NCI-H2107 (cell line): ENCODE measurements around the gene CLPSL2.
"Not testable (repeated sequence)": the region's sequence is repeated elsewhere in the genome, so short reads cannot be mapped to it uniquely, and the experiment has no call there.

Experiments used
- DNase-seq: peaks from one replicate; lab custom pipeline; 2025; lab: John Stamatoyannopoulos, UW

CLPSL2 gene, protein sequence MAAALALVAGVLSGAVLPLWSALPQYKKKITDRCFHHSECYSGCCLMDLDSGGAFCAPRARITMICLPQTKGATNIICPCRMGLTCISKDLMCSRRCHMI

DNA sequence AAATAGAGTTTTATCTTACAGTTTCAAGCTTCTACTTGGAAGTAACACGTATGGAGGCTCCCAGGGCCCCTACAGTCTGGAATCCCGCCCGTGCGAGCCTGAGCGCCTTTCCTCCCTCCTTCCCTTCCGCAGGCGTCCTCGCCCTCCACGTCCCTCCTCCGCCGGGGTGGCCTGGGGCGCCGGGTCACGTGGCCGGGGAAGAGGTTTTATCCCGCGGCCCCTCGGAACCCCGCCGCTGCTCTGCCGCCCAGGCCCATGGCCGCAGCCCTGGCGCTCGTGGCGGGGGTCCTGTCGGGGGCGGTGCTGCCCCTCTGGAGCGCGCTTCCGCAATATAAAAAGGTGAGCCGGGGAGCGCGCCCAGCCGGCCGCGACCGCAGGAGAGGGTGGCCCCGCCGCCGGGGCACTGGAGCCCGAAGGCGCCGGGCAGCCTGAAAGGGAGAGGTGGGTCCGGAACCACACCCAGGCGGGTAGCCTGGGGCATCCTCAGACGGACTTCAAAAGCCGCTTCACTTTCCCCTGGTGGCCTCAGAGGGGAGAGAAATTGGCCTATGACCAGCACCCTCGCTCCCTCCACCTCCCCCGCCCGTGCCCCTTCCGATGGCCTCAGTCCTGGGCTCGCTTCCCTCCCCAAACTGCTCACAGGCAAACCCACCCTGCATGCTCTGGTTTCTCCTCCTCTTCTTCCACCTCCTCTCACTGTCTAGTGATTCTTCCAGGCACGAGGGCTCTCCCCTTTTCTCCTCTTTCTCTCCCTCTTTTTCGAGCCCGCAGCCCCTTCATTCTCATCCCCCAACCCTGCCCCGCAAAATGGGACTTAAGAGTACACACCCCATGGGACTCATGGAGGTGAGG is at the start of gene CLPSL2:
Gene CLPSL2 (plus strand): TSS at position 235 of the 852 bp plus-strand sequence. CDS start 21 bp downstream, at position 256.
- no peak for DNase-seq

DNA sequence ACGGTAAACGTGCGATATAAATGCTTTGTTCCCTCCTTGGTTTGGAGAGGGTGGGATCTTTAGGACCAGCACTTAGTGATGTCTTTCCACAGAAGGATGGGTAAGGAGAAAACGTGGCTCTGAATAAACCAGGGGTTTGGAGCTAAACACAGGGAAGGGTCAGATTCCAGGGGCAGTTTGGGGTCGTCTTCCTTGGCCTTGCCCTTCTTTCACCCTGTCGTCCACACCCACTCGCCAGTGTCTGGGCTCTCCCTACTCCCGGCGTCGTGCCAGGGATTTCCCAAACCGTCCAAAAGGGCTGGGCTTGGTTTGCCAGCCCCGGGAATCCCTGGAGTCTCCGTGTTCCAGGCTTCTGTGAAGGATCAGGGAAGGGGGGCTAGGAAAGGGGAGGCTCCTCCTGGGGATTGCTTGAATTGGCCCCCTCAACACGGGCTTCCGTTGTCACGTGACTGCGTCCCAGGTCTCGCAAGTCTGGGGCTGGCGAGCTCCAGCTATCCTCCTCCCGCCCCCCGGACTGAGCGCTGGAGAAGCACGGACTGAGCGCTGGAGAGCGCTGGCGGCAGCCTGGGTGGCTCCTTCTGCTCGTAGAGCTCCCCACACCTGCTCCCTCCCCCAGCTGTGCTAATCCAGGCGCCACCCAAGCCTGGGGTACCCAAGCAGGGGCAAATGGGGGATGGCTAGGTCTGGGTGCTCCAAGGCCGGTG is 49.0 kb upstream of the CLPSL2 start:
- DNase-seq: no peak

DNA sequence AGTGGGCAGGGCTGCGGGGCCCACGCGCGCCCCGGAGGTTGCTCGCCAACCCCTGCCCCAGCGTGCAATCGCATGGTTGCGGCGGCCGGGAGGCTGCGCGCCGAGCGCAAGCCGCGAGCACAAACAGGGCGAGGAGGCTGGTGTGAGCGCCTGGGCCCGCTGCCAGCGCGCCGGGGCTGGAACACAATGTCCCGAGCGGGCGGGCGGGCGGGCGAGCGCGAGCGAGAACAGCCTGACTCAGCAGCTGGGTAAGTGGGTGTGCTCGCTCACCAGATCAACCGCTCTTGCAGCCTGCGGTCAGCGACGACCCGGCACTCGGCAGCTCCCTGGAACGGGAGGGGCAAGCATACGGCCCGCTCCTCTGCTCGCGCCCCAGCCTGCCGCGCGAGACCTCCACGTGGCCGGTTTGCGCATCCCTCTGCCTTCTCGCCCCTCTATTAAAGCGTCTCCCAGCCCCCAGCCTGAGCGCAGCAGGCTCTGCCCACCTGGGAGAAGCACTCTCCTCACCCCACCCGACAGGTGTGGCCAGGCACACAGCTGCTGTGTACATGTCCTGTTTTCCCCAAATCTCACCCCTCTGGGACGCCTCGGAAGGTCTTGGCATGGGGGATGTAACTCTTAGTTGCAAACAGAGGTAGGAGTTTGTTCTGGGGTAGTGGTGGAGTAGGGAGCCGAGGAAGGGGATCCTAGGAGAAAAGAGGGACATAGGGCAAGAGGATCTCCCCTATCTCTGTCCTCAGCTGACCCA is 48.3 kb upstream of the CLPSL2 start:
- peak; percentile 35 for DNase-seq

DNA sequence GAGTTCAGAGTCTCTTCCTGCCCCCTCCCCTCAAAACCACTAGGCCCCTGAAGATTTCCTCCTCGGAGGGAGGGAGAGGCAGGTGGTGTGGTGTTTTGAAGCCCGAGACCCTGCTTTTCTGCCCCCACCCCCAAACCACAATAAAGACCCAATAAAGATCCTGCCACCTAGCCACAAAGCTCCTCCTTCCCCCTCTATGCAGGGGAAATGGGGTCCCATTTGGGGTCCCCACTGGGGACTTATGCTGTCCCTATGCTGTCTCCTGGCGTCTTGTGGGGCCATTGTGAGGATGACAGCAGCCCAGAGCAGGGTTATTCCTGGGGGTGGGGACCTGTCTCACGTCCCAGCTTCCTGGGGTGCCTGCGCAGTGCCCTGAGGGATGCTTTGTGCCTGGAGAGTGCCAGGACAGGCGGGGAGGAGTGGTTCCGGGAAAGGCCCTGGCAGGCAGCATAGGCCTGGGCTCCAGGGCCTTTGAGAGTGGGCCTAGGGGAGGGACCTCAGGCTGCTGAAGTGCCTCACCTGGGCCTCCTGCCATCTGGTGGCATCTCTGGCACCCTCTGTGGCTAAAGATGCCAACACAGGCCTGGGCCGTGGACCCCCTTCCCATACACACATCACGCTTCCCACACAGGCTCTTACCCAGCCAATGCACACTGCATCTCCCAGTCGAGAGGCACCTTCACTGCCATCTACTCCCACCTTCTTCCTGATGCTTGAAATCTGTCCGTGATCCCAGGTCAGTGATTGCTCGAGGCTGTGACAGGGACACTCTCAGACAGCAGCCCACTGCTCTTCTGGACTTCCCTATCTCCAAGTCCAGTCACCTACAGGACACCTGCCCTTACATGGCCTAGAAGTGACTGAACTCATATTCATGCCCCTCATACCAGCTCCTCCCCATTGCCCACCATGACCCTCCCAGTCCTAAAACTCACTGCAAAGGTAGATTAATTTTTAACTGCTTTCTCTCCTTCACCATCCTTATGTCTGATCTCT is 47.4 kb upstream of the CLPSL2 start:
- no peak for DNase-seq

DNA sequence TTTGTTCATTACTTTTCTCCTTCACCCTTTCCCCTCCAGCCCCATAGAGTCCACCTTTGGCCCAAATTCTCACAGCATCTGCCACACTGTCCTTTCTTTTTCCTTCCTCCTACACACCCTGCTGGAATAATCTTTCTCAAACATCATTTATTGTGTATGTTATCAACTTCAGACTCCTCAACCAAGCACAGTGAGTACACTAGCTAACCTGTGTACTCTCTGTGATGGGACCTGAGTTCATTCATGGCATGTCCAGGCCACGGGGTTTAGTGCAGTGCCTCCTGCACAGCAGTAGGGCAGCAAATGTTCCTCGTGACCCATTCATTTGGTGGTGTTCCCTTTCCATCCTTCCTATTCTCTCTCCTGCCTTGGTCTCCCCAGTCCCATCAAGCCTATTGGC is 46.7 kb upstream of the CLPSL2 start:
- no peak for DNase-seq

DNA sequence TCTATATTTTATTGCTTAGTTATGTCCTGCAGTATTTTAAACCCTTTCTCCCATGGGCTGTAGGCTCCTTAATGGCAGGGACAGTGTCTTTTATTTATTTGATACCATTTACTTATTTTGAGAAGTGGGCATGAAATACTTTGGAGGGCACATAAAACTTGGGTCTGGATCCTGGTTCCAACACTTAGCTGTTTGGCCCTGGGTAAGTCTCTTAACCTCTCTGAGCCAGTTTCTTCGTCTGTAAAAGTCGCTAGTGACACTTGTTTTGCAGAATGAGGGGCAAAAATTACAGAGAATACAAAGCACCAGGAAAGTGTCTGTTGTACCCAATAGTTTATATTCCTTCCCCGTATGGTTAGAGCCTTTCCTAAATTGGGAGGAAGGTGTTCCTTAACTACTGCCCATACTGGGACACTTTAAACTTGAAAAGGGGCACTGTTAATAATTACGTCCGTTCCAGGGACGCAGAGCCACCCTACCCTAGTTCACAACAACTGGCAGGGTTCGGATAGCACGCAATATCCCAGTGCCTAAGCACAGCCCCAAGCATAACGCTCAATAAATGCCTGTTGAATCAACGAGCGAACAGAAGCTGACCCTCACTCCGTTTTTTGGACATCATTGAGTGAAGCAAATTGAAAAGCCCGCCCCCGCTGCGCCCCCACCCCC is 45.5 kb upstream of the CLPSL2 start:
- no peak for DNase-seq

DNA sequence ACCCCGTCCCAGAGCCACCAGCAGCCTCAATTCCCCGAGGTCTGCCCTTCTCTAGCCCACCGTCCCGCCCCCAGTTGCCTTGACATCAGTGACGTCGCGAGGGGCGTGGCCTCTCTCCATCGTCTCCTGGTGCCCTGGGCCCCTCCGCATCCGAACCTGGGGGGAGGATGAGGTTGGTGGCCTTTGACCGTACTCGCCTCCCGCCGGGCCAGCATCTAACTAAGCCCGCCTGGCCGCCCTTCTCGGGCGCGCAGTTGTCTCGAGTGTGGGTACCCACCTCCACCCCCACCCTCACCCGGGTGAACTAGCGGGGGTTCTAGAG is 45.0 kb upstream of the CLPSL2 start:
- DNase-seq: peak; percentile 19

DNA sequence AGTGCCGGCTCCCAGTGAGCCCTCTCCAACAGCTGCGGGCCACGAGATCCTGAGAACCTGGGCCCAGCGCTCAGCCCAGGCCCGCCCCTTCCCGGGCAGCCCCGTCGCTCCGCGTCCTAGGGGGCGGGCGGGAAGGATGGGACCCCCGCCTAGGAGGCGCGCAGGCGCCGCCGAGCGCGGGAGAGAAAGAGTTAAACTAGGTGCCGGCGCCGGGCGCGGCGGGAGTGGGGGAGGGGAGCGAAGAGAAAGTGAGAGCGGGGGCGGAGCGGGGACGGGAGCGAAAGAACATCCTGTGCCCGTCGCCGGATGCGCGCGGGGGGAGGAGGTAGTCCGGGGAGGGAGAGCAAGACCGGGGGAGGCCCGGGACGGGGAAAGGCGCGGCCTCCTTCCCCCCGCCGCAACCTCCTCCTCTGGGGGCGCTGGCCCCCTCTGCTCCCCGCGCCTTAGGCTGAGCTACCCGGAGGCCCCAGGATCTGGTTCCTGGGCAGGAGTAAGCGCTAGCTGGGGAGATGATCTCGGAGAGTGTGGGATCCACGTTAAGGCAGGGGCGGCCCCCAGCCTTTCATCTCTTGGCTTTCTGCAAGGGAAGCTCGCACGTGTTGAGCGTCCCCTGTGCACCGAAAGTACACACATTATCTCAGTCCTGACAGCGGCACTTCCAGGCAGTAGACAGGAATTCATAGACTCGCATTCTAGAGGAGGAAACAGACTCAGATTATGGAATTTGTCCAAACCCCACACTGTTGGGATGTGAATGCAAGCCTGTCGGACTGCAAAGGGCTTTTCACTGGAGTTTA is 44.5 kb upstream of the CLPSL2 start:
- no peak for DNase-seq

DNA sequence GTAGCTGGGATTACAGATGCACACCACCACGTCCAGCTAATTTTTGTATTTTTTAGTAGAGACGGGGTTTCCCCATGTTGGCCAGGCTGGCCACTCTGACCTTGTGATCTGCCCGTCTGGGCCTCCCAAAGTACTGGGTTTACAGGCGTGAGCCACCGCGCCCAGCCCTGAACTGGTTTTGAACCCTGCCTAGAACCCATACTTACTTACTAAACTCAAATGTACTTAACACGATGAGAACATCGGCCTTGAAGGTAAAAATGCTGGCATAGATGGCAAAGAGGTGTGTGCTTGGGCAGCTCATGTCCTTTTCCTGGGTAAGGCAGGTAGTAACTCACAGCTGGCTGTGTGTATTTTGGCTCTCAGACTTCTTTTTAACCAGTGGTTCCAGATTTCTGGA is 42.8 kb upstream of the CLPSL2 start:
- DNase-seq: no peak

DNA sequence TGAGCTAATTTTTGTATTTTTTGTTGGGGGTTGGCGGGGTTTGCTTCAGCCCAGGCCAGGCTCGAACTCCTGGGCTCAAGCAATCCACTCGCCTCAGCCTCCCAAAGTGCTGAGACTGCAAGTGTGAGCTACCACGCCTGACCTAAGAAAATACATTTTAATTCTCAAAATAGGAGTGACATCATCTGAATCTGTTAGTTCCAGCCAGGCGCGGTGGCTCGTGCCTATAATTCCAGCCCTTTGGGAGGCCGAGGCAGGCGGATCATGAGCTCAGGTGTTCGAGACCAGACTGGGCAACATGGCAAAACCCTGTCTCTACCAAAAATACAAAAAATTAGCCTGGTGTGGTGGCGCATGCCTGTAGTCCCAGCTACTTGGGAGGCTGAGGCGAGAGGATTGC is 42.1 kb upstream of the CLPSL2 start:
- DNase-seq: not testable (repeated sequence)

DNA sequence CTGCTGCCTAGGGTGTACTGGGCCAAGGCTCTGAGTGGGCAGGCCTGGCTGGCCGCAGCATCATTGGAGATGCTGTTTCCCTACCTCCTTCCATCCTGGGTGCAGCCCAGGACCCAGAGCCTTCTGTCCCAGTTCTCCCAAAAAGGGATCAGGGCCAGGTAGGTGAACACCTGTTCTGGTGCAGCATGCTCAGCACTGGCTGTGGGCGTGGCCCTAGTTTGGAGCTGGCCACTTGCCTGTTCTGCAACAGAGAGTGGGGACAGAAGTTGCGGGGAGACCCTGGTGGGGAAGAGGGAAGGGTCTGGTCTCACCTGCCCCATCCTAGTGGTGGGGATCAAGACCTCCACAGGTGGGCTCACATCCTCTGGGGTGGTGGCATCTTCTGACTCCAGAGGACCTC is 40.9 kb upstream of the CLPSL2 start:
- no peak for DNase-seq

DNA sequence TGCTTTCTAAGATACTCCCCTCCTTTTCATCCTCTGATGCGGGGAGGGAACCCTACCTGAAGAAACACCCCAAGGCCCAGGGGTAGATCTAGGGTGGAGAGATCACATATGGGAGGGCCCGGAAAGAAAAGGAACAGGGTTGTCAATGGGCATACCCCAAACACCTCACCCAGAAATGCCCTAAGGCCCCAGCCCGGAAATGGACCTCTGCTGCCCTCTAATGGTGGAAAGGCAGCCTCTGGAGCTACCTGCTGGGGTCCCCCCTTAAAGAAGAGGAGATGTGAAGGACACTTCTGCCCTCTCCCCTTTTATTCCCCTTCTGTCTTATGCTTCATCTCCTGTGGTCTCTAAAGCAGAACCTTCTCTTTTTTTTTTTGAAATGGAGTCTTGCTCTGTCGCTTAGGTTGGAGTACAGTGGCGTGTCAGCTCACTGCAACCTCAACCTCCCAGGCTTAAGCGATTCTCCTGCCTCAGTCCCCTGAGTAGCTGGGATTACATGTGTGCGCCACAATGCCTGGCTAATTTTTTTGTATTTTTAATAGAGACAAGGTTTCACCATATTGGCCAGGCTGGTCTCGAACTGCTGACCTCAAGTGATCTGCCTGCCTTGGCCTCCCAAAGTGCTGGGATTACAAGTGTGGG is 40.0 kb upstream of the CLPSL2 start:
- no peak for DNase-seq

DNA sequence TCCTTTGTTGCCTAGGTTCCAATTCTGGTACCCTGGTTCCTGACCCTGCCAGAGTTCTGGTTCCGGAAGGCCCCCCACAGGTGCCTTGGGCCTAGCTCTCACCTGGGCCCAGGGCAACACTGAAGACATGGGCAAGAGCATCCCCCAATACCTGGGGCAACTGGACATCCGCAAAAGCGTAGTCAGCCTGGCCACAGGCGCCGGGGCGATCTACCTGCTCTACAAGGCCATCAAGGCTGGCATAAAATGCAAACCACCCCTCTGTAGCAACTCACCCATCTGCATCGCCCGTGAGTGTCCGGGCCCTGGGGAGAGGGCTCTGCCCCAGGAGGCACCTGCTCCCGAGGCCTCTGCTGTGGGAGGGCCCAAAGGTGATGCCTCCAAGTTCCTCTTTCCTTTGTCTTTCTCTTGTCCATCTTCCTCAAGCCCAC is 39.4 kb upstream of the CLPSL2 start, which contains the start of gene ARMC12:
Gene ARMC12 (plus strand): TSS at position 51 of the 431 bp plus-strand sequence. CDS start 77 bp downstream, at position 128.
- DNase-seq: no peak

DNA sequence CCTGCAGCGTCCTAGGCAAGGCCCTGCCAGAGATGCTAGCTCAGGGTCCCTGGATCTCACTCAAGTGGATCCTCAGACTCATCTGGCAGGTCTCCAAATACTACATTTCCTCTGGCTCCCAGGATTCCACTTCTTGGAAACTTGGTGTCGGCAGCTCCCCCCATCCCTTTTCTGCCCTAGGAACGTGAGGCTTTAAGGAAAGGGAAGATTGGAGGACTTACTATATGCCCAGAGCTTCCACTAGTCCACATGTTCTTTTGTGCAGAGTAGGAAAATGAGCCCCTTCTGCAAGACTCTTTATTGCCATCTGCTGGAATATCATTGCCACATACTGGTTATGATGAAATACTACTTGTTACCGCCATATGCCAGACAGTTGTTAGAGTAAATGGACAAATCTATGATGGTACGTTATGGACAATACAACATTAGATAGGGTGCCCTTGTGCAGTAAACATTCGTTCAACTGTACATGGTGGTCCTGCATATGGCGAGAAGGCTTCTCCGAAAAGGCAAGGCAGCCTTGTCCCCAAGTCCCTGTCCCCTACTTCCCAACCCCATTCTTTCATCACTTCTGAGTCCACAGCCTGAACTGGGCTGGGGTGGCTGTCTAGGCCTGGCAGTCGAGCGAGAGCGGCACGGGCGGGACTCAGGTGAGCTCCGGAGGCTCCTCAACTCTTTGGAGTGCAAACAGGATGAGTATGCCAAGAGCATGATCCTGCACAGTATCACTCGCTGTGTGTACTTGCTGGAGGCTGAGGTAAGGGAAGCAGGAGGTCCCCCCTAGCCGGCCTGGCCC is 38.8 kb upstream of the CLPSL2 start:
- peak; percentile 27 for DNase-seq

DNA sequence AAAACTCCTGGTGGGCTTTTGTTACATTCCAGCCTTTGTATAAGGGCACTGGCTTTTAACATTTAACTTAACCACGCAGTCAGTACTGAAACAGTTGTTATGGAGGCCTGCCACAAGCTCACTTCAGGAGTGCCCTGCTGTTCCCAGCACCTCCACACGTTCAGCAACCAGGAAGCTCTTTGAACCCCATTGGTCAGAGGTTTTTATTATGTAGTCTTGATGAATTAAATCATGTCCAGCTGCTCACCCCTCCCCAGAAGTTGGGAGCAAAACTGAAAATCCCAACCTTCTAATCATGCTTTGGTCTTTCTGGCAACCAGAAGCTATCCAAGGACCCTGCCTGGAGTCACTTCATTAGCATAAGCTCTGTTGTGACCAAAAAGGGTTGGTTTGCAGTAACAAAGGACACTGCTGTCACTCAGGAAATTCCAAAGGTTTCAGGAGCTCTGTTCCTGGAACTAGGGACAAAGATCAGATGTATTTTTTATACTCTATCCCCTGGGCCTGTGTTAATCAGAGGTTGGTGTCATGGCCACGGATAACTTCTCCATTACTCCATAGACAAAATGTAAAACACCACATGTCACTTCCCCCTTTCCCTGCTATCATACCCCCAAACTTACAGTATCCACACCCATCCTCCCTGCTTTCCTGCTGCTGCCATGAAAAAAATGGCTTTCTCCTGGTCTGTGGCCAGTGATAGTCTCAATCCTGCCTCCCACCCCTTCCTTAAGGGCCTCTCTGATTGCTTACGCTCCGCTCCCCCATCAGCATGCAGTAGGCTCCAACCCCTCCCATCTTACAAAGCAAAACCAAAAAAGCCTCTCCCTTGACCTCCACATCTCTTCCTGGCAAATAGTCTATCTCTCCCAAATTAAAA is 36.5 kb upstream of the CLPSL2 start:
- DNase-seq: no peak

DNA sequence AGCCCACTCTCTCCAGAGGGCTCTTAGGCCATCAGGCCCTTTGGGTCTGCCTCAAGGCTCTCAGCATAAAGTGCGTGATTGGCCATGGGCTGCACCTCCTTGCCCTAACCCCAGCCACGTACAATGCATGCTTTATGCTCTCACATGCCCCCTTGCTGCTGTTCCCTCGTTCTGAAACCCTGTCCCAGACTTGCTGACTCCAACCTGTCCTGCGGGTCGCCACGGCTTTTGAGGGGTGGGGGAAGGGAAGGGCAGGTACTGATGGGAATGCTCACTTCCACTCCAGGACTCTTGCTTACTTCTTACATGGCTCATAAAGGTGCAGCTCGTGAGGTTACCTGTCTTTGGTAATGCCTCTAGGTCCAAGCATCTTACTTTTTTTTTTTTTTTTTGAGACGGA is 33.6 kb upstream of the CLPSL2 start:
- no peak for DNase-seq

DNA sequence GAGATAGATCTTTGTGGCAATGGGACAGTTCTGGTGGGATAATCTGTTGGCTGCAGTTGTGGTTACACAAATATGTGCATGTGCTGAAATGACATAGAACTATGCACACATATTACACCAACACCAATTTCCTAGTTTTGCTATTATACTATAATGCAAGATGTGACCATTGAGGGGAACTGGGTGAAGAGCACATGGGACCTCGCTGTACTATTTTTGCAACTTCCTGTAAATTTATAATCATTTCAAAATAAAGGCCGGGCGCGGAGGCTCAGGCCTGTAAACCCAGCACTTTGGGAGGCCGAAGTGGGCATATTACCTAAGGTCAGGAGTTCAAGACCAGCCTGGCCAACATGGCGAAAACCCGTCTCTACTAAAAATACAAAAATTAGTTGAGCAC is 30.9 kb upstream of the CLPSL2 start:
- no peak for DNase-seq
